NOMO-1 treated with dmso at 0.1 percent for 144 hours (cell line): ENCODE measurements around the gene HMGA1.
A peak's percentile ranks its signal among the peaks of the same experiment; 100 is the strongest.
"Not testable (repeated sequence)": the region's sequence is repeated elsewhere in the genome, so short reads cannot be mapped to it uniquely, and the experiment has no call there.

Experiments
- DNase-seq: peaks from one replicate; lab custom pipeline; 2025; ENCODE audit not compliant: unreplicated experiment; lab: John Stamatoyannopoulos, UW

HMGA1 gene

DNA sequence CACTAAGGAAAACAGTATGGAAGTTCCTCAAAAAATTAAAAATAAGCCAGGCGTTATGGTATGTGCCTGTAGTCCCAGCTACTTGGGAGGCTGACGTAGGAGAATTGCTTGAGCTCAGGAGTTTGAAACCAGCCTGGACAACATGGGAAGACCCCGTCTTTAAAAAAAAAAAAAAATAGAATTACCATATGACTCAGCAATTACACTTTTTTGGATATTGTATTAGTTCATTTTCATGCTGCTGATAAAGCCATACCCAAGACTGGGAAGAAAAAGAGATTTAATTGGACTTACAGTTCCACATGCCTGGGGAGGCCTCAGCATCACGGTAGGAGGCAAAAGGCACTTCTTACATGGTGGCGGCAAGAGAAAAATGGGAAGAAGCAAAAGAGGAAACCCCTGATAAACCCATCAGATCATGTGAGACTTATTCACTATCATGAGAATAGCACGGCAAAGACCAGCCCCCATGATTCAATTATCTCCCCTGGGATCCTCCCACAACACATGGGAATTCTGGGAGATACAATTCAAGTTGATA, 22.9 kb downstream of the HMGA1 start:
- DNase-seq = no peak

DNA sequence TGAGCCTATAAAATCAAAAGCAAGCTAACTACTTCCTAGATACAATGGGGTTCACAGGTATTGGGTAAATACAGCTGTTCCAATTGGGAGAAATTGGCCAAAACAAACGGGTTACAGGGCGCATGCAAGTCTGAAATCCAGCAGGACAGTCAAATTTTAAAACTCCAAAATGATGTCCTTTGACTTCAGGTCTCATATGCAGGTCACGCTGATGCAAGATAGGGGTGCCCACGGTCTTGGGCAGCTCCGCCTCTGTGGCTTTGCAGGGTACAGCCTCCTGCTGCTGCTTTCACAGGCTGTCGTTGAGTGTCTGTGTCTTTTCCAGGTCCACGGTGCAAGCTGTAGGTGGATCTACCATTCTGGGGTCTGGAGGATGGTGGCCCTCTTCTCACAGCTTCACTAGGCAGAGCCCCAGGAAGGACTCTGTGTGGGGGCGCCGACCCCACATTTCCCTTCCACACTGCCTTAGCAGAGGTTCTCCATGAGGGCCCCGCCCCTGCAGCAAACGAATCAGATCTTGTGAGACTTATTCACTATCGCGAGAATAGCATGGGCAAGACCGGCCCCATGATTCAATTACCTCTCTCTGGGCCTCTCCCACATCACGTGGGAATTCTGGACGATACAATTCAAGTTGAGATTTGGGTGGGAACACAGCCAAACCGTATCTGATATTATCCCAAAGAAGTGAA, 24.0 kb downstream of the HMGA1 start:
- no peak for DNase-seq

DNA sequence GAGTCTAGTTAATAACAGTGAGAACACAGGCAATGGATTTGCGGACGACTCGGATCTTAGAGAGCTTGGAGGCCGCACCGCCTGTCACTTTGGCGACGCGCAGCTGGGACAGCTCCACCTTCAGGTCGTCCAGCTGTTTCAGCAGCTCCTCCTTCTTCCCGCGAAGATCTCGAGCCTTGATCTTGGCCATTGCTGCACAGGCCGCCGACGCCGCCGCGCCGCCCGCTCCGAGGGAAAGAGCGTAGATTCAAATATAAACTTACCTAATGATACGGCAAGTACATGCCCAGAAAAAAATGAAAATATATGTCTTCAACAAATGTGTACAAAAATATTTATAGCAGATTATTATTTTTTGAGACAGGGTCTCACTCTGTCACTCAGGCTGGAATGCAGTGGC, 26.8 kb downstream of the HMGA1 start:
- not testable (repeated sequence) for DNase-seq

DNA sequence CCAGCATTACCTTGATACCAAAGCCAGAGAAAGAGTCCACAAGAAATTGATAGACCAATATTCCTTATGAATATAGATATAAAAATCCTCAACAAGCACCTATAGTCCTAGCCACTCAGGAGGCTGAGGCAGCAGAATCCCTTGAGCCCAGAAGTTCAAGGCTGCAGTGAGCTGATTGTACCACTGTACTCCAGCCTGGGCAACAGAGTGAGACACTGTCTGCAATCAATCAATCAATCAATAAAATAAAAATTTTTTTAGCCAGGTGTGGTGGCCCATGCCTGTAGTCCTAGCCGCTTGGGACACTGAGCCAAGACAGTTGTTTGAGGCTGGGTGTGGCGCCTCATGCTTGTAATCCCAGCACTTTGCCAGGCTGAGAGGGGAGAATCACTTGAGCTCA, 31.1 kb downstream of the HMGA1 start:
- no peak for DNase-seq

DNA sequence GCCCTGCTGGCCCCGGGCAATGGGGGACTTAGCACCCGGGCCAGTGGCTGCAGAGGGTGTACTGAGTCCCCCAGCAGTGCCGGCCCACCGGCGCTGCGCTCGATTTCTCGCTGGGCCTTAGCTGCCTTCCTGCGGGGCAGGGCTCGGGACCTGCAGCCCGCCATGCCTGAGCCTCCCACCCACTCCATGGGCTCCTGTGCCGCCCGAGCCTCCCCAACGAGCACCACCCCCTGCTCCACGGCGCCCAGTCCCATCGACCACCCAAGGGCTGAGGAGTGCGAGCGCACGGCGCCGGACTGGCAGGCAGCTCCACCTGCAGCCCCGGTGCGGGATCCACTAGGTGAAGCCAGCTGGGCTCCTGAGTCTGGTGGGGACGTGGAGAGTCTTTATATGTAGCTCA, 32.5 kb downstream of the HMGA1 start:
- not testable (repeated sequence) for DNase-seq

DNA sequence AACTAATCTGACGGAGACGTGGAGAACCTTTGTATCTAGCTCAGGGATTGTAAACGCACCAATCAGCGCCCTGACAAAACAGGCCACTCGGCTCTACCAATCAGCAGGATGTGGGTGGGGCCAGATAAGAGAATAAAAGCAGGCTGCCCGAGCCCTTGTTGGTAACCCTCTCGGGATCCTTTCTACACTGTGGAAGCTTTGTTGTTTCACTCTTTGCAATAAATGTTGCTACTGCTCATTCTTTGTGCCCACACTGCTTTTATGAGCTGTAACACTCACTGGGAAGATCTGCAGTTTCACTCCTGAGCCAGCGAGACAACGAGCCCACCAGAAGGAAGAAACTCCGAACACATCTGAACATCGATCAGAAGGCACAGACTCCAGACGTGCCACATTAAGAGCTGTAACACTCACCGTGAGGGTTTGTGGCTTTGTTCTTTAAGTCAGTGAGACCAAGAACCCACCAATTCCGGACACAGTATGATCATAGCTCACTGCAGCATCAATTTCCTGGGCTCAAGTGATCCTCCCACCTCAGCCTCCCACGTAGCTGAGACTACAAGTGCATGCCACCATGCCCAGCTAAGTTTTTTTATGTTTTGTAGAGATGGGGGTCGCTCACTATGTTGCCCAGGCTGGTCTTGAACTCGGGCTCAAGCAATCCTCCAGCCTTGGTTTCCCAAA, 33.1 kb downstream of the HMGA1 start:
- not testable (repeated sequence) for DNase-seq

DNA sequence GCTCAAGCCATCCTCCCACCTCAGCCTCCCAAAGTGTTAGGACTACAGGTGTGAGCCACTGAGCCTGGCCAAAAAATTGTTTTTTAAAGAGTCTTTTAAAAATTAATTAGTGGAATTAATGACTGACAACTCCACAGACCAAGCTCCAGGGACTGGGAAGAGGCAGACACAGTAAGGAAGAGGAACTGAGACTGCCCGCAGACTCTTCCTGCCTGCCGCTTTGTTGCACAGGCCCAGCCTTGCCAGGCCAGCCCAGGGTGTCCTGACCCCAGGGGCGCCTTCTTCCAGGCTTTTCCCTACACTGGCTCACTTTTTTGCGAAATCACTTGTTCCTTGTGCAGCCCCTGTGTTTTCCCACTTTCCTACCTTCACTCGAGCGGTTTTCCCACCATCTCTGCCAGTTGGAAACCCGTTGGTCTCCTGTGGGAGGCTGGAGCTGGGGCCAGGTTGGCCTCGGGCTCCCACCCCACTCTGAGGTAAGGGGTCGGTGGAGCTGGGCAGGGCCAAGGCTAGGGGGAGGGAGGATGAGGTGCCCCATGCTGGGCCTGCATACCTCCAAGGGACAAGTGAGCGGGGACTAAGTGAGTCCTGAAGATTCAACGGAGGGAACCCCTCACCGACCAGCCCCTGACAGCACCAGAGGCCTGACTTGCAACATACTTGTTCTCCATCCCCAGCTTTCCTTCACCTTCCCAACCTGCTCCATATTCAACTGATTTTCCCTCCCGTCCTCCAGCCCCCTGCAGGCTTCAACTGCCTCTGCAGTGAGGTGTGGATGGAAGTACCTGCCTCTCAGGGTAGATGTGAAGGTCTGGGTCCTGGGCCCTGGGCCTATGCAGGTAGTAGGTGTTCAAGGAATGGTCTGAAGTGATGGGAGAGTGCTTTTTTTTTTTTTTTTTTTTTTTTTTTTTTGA, 35.6 kb downstream of the HMGA1 start:
- peak; percentile 15 for DNase-seq

DNA sequence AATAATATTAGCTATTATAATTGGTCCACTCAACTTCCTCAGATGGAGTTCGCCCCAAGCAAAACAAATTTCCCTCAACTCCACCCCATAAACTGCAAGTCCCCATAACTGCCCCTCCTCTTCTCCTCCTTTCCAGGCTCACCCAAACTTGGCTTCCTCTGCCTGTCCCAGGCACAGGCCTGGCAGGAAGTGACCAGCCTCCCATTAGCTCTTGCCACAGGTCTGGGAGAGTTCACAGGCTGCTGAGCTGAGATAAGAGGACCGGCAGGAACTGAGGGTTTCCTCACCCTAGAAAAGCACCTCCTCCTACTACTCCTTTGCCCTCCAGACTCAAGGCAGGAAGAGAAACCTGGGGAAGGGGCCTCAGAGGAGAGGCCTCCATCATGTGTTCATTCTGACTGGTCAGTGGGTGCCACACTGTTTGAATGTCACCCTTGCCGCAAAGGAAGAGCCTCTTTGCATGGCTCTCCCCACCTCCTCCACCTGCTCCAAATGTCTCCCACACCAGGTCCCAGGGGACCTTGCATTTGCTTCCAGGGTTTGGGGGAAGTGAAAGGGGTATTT, 36.7 kb downstream of the HMGA1 start:
- DNase-seq = peak; percentile 3

DNA sequence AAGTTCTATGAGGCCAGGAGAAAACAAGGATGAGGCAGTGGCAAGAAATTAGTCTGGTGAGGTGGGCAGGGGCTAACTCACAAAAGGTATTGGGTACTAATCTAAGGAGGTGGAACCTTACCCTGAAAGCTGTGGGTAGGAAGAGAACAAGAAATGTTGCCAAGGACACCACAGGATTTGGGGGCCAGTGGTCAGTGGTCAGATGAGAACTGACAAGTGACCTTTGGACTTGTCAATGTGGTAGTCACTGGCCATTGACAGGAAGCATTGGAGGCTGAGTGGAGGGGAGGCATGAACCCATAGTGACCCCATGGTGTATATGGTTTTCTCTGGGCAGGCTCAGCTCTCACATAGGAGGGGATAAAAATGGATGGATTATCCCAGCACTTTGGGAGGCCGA, 37.5 kb downstream of the HMGA1 start:
- no peak for DNase-seq

DNA sequence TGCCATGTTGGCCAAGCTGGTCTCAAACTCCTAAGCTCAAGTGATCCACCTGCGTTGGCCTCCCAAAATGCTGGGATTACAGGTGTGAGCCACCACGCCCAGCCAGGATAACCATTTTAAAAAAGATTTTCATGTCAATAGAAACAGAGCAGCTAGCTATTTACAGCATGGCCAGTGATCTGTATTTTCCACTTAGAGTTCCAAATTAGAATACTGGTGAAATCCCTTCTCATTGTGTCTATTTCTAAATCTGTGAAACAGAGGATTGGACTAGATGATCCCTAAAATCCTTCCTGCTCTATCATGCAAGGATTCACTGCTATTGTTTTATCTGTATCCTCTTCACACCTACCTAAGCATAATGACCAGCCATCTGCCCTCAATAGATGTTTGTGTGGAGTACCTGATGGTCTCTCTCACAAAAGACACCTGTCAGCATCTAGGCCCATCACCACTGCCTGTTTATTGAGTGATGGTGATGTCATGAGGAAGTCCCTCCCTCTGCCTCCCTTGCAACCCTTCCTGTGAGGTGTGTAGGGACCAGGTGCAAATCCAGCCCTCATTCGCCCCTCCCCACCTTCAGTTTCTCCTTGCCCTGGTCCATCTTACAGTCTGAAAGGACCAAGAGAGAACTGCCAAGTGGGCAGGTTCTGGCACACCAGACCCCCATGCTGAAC, 38.6 kb downstream of the HMGA1 start:
- DNase-seq = no peak

DNA sequence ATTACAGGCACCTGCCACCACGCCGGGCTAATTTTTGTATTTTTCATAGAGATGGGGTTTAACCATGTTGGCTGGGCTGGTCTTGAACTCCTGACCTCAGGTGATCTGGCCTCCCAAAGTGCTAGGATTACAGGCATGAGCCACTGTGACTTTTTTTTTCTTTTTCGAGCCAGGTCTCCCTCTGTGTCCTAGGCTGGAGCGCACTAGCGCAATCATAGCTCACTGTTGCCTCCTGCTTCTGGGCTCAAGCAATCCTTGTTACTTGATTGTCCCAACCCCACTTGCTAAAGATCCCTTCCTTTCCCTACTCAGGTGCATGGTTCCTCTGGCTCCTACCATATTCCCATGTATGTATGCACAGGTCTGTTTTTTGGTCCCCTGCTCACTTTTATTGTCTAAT, 39.5 kb downstream of the HMGA1 start:
- DNase-seq = no peak

DNA sequence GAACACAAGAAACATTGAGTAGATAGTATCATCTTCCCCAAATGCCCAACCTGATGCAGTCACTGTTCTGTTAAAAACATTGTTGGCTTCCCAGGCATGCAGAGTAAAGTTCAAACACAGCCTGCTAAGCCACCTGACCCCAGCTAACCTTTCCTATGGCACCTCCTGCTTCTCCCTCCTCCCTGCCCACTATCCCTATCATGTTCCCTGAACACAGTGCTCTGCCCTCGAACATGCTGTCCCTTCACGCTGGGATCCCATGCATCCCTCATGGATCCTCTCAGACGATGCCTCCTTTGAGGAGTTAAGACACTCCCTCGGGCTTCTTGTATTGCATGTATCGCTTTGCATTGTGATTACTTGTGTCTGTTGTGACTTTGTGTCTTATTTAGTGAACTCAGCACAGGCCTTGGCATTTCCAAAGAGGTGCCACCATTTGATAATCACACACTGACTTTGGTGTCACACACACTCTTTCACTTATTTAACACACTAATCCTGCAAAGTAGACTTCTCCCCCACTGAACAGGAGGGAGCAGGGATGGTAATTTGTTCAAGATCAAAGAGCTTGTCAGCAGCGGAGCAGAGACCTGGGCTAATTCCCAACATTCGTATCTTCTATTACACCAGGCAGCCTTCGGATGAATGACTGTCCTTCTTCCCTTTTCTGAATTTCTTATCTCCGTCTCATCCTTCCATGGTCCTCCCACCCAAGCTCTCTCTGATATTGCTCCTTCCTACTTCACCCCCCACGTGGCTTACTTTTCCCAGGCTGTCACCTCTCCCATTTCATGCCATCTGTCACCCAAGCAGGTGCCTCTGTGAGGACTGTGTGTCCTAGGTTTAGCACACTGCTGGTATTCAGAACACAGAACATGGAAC, 40.4 kb downstream of the HMGA1 start:
- no peak for DNase-seq

DNA sequence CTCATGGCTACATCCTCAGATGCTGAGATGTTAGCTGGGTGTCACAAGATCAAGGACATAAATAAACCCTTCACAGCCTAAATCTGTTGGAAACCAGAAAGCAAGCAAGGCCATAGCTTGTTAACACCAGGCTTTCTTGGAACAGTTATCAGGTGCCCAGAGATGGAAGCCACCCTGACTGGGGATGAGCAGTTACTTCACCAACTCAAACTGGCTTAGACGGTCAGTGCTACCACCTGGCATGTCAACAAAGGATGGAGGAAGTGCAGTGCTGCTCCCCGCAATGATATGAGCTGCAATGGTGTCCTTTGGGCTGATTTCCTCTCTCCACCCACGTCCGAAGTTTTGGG, 41.1 kb downstream of the HMGA1 start:
- no peak for DNase-seq

DNA sequence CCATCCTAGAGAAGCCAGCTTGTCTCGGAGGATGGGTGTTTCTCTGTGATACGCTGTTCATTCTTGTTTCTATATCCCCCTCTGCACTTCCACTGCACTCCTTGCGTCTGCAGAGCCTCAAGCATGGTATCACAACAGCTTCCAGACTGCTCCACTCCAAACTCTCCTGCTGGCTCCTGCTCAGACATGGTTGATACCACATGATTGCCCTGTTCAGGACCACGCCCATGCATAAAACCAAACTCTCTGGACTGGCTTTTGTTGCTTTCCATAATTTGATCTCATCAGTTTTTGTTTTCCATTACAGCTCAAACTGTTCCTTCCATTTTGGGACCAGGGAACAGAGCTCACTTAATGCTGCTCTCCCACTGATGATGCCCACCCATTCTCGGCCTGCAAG, 42.2 kb downstream of the HMGA1 start:
- no peak for DNase-seq

DNA sequence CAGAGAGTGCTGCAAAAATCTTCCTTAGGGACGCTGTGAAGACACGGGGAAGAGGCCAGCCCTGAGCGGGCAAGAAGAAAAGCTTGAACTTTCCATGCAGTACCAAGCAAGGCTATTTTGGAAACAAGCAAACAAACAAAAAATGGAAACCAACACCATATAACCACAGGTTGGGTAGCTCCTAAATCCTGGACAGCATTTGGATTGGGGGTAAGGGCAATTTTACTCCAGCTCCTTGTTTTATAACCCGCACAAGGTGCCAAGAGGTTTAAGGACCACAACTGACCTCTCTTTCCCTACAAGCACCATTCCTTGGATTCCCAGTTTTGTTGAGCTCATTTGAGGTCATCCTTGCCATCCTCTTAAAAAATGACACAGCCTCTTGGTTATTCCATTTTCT, 43.5 kb downstream of the HMGA1 start:
- no peak for DNase-seq

DNA sequence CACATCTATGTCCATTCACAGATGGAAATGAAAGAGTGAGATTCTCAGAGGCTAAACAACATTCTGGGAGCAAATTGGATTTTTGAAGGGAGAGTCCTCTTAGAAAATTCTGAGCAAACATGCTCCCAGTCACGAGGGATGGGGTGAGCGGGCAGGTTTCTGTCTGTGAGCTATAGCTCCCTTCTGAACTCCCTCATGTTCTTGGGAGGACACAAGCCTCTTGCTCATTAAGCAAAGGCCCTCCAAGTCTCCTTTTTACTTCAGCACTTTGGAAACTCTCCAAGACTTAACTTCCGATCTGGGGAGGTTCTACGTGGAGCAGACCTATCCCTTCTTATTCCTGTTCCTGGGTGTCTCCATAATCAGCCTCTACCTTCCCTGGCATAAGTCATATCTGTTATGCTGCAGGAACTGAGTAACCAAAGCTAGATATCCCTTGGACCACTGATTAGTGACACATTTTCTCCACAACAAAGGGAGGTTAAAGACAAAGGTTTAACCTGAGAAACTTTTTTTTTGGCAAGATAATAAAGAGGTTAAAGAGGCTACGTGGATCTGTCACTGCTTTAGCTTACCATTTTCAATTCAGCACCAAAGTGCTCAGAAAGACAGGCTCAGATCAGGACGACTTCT, 45.1 kb downstream of the HMGA1 start:
- DNase-seq = no peak

DNA sequence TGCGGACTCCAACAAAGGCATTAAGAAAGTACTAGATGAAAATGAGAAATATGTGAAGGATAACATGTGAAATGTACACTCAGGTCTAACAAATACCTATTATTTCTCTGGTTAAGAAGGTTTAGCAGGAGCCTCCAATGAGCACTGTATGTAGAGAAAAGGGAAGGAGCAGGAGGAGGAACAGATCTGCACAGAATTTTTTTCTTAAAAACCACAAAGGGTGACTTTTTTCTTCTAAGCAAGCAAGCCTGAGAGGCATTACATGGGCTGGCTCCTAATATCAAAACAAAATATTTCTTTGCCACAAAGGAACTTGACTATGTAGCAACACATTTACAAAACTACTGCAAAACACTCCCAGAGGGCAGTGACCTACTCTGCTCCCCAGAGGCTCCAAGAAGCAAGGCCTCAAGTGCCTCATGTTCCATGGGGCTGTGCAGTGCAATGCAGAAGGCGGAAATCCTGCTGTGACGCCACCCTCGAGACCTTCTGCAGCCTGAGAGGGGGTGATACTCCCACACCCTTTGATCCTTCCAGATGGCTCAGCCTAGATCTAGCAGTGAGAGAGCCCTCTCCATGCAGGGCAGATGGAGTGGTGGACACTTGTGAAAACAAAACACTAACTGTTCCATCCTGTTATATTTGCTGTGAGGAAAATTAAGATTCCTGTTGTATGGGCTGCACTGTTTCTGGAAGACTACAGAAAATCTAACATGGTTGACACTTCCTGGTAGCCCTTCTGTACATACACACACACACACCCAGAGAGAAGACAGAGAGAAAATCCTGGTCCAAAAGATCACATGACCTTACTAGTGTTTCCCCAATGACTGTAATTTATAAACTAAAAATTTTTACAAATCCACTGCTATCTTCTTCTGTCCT, 48.1 kb downstream of the HMGA1 start:
- DNase-seq = peak; percentile 79

DNA sequence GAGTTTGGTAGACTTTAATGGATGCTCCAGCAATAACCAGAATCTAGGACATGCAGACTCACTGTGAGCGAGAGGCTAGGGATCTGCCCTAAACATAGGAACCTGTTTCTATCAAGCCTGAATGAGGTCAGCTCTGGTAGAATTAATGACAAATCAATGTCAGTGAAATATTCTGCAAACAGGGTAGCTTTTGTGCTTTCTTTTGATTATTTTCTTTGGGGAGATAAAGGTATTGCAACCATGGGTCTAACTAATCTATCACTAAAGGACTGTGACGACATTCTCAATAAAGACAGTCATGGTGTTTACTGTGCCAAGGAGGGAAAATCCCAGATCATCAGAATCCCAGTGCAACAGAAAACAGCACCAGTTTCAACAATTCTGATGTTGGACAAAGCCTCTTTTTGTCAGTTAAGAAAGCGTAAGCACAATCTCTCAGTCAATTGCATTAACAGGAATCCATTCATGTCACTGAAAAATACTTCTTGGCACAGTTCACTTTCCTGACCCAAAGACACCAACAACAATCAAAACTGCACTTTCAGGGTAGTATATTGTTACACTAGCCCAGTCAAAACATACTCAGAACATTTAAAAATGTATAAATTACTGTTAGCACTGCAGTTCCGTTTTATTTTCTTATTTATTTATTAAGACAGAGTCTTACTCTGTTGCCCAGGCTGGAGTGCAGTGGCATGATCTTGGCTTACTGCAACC, 48.9 kb downstream of the HMGA1 start:
- DNase-seq = no peak
